ENCODE data around the gene PCDHGB2. TPM values are rescaled to one million over a fixed set of nuclear protein-coding genes. Genes with fewer than 3 reads are reported as not detected.
A peak's percentile ranks its signal among the peaks of the same experiment; 100 is the strongest.

Gene PCDHGB2
- total RNA-seq, 2 donors from 2014 or later: 9.7 to 13.4 TPM

DNA sequence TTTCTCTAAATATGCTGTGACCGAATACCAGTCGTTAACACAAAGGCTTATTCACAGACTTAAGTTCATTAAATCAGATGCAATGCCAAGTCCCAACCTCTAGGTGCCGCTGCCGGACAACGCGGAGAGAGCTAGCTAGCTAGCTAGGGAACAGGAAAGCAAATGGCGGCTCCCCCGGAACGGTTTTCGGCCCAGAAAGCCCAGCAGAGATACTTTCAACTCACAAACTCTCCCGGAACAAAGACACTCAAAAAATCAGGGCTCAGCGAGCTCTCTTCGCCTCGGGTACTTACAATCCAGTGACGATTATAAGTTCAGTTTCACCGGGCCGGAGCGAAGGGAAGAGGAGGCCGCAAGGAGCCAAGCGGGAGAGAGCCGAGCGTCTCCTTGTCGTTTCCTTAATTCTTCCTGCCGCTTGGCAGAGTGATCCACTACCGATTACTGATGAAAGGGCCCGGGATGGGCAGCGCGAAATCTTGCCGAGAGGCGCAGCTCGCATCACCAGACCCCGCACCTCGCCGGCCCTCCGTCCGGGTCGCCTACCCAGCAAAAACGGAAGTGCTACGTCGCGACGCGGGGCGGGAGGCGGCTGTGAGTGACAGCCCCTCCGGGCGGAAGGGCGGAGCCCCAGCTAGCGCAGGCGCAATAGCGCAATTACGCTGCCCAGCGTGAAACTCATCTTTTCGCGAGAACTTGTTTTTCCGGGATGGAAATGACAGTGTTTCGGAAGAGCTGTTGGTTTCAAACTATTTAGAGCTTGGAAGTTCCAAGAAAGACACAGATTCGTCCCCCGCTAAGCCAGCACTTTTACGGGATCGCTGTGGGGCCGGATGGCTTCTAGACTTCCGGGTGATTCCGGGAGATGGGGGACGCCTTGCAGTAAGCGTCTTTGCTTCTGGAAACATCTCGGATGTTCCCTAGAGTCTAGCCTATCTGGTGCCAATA is 39.3 kb upstream of the PCDHGB2 start, which contains the start of gene TAF7:
TSS of gene TAF7 (minus strand) at position 560 of the 945 bp plus-strand sequence. CDS start 740 bp downstream, outside the sequence.
- H3K27ac ChIP-seq: peak within 1 kb of the TSS; percentile 84 to 95
- H3K27me3 ChIP-seq (replicated peaks; ENCODE audit: insufficient read depth): no peaks in the 10 kb centered on the region
- peaks cover 31% of the 10 kb centered on the region for H3K36me3 ChIP-seq
- DNase-seq (ENCODE audit: low spot score): peak; percentile 38
- peak within 1 kb of the TSS; percentile 76 for H3K4me3 ChIP-seq
- H3K9me3 ChIP-seq: peaks cover 50% of the 10 kb centered on the region
- peaks cover 0 to 12% of the 10 kb centered on the region in 2 donors for H3K4me1 ChIP-seq (ENCODE audit: control insufficient read depth in 1 of 2, low read depth in 2 of 2)
- peak; percentile 74 for TF ChIP-seq CTCF (IDR thresholded peaks at IDR 0.05)
- peak; percentile 94 for ATAC-seq (ENCODE audit: insufficient number of reproducible peaks, low FRiP score, low read depth)

DNA sequence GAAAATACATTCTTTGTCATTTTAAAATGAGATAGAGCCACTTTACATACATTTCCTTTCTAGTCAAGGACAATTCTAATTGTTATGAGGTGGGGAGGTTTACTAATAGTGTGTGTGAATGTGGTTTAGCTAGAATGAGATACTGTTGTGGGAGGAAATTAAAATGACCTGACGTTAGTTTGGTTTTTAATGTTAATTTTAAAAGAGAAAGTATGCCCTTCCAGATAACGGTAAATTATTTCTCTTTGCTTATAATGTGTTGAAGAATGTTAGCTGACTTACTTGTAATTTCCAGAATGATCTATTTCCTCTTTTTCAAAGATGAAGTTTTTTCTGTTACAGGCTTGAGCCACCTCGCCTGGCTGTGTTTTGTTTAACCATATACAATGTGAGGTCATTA is 37.5 kb upstream of the PCDHGB2 start:
- no peak overlapping the region for H3K4me3 ChIP-seq
- H3K4me1 ChIP-seq (ENCODE audit: control insufficient read depth in 1 of 2, low read depth in 2 of 2): peaks cover 0 to 12% of the 10 kb centered on the region in 2 donors
- H3K27ac ChIP-seq: no peak overlapping the region
- no peak for TF ChIP-seq CTCF (IDR thresholded peaks at IDR 0.05)
- DNase-seq (ENCODE audit: low spot score): no peak
- H3K27me3 ChIP-seq (replicated peaks; ENCODE audit: insufficient read depth): no peaks in the 10 kb centered on the region
- peaks cover 33% of the 10 kb centered on the region for H3K9me3 ChIP-seq
- ATAC-seq (ENCODE audit: insufficient number of reproducible peaks, low FRiP score, low read depth): no peak
- peaks cover 17% of the 10 kb centered on the region for H3K36me3 ChIP-seq

DNA sequence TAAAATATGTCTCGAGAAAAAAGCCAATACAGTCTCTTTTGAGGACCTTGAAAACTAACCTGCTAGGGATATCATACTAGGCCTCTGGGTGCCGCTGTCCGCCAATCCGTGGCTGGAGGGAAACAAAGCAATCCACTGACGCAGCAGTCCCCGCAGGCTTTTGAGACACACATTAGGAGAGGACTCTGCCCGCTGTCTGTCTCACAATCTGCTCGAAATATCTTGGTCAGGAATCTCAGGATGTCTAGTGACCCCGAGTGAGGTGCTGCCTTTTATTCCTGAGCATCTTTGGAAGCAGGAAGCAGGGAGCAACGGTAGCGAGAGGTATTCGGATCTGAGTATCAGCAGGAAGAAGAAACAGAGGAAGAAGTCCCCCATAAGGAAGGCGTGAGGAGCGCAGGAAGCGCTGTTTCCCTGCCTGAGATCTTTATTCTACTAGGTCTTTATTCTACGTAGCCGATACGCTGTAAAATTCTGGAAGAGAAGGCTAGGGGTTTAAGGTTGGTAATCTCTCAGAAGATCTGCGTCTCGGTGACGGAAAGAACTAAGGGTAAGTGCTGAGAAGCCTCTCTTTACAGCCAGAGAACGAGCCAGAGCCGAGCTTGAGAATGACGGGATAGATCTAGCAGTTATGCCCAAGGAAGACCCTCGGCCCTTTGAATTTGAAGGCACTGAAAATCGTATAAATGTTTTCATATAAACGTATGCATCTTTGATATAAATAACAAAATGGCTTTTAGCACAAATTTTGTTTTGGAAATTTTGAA is 33.5 kb upstream of the PCDHGB2 start:
- peaks cover 28% of the 10 kb centered on the region for H3K9me3 ChIP-seq
- no peaks in the 10 kb centered on the region for H3K36me3 ChIP-seq
- peaks cover 0 to 3% of the 10 kb centered on the region in 2 donors for H3K4me1 ChIP-seq (ENCODE audit: control insufficient read depth in 1 of 2, low read depth in 2 of 2)
- peak overlapping the region; percentile 68 for H3K4me3 ChIP-seq
- H3K27ac ChIP-seq: peak overlapping the region in 1 of 2 donors; percentile 15
- no peak for ATAC-seq (ENCODE audit: insufficient number of reproducible peaks, low FRiP score, low read depth)
- H3K27me3 ChIP-seq (replicated peaks; ENCODE audit: insufficient read depth): no peaks in the 10 kb centered on the region
- no peak for DNase-seq (ENCODE audit: low spot score)
- peak; percentile 33 for TF ChIP-seq CTCF (IDR thresholded peaks at IDR 0.05)

DNA sequence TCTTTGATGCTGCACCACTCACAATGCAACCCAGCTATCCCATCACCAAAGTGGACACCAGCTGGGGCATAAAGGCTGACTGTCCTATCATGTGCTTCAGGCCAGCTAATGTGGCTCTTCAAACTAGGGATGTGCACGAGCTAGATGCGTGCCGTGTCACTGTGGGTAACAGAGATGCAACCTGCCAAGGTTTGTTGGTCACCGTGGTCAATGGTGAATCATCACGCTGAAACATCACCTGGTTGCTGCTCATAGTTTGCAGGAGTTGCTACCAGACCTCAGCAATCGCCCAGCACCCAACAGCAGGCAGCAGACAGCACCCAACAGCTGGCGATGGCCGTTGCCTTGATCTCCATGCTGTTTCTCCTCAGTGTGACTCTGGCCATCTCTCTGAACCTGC is 31.6 kb upstream of the PCDHGB2 start:
- H3K27ac ChIP-seq: no peak overlapping the region
- ATAC-seq (ENCODE audit: insufficient number of reproducible peaks, low FRiP score, low read depth) (no peak), DNase-seq (ENCODE audit: low spot score) (no peak)
- H3K27me3 ChIP-seq (replicated peaks; ENCODE audit: insufficient read depth): no peaks in the 10 kb centered on the region
- no peak for TF ChIP-seq CTCF (IDR thresholded peaks at IDR 0.05)
- no peak overlapping the region for H3K4me3 ChIP-seq
- H3K4me1 ChIP-seq (ENCODE audit: control insufficient read depth in 1 of 2, low read depth in 2 of 2): no peaks in the 10 kb centered on the region
- H3K9me3 ChIP-seq: peaks cover 45% of the 10 kb centered on the region
- no peaks in the 10 kb centered on the region for H3K36me3 ChIP-seq
